RWPE1 (cell line): ENCODE data around the gene TRPM1.

Experiments used
- CTCF ChIA-PET: fragments of 350-600 bp; sonication (Branson Sonifier 250); formaldehyde crosslinking; extraction: SDS; loops from one replicate; lab custom pipeline; 2021; lab: Yijun Ruan, JAX
- POLR2A ChIA-PET: fragments of 400-600 bp; formaldehyde crosslinking; extraction: SDS; loops from one replicate; lab custom pipeline; 2020; ENCODE audit warnings: antibody characterized with exemption; ENCODE audit not compliant: low non-redundant PET; lab: Yijun Ruan, JAX
- DNase-seq: peaks from one replicate; pipeline ENCODE4 v3.0.0; 2012; ENCODE audit warnings: low spot score
- H3K27ac ChIP-seq: fragments of 450-650 bp; 2 replicates; pipeline ENCODE4 v1.5.1; 2017
- CTCF ChIP-seq: fragments of 450-650 bp; conservative IDR thresholded peaks from 2 replicates; pipeline ENCODE4 v1.5.1; 2017; ENCODE audit warnings: low read depth, mild to moderate bottlenecking

Gene TRPM1

GRCh38 chr15:31040611-31041010, 60.9 kb downstream of the TRPM1 start:
- POLR2A ChIA-PET, result no interaction called here
- DNase-seq, result no peak

GRCh38 chr15:31039961-31040360, 61.6 kb downstream of the TRPM1 start:
- no peak for DNase-seq
- no peak for TF ChIP-seq CTCF
- ChIA-PET POLR2A (no interaction called here), CTCF (no interaction called here)
- no peak overlapping the region for H3K27ac ChIP-seq

More at GRCh38 chr15:31040611-31041010, 60.9 kb downstream of the TRPM1 start:
- CTCF ChIA-PET, result interaction anchor here (1.1 kb wide), 1 partner anchor 89 kb away, joined by 6 read pairs; no protein-coding TSS in a partner anchor
- no peak for TF ChIP-seq CTCF
- H3K27ac ChIP-seq, result no peak overlapping the region

GRCh38 chr15:31037731-31038477, 63.6 kb downstream of the TRPM1 start:
- ChIA-PET POLR2A (no interaction called here), CTCF (interaction anchor here (1.0 kb wide), 1 partner anchor 11 kb away, joined by 3 read pairs; no protein-coding TSS in a partner anchor)
- TF ChIP-seq CTCF, result no peak
- DNase-seq, result no peak
- no peak overlapping the region for H3K27ac ChIP-seq

GRCh38 chr15:31036783-31037182, 64.7 kb downstream of the TRPM1 start:
- ChIA-PET CTCF (interaction anchor here (1.2 kb wide), 1 partner anchor 92 kb away, joined by 3 read pairs; no protein-coding TSS in a partner anchor), POLR2A (no interaction called here)
- DNase-seq, result no peak
- no peak overlapping the region for H3K27ac ChIP-seq
- no peak for TF ChIP-seq CTCF

GRCh38 chr15:31035610-31036009, 65.9 kb downstream of the TRPM1 start:
- ChIA-PET POLR2A (no interaction called here), CTCF (interaction anchor here (1.2 kb wide), 1 partner anchor 94 kb away, joined by 3 read pairs; no protein-coding TSS in a partner anchor)
- DNase-seq, result no peak
- no peak for TF ChIP-seq CTCF
- H3K27ac ChIP-seq, result no peak overlapping the region

- DNase-seq, result no peak
- ChIA-PET CTCF (no interaction called here), POLR2A (no interaction called here)
- H3K27ac ChIP-seq, result no peak overlapping the region
- TF ChIP-seq CTCF, result no peak
Measured at GRCh38 chr15:31034152-31034551, 67.4 kb downstream of the TRPM1 start.
